COLO668 (cell line): ENCODE results near the gene SMTN.
A peak's percentile ranks its signal among the peaks of the same experiment; 100 is the strongest.

Experiments used
- DNase-seq: peaks from one replicate; lab custom pipeline; 2025; ENCODE audit not compliant: unreplicated experiment; lab: John Stamatoyannopoulos, UW

SMTN gene

DNA sequence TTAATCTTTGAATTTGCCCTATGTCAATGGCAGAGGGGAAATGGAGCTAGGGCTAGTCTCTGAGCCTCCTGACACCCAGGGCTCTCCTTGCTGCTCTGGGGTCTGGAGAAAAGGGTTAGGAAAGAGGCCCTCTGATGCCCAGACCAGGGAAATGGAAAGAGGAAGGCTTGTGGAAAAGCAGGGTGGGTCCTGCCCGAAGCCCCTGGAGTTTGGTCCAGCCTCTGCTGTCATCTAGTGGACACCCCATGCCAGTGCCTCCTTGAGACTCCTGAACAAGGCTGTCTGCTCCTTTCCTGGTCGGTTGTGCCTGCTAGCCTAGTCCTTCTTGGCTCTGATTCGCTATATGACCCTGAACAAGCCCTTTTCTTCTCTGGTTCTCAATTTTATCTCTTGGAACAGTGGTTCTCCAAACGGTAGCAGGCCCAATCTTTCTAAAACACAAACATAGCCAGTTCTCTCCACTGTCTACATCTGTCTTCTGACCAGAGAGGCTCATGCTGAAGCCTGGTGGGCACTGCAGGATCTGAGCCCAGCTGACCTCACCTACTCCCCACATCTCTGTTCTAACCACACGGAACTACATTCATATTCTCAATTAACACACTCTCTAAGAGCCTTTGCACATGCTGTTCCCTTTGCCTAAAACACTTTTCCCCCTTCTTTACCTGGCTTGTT, 68.0 kb downstream of the SMTN start:
- peak; percentile 61 for DNase-seq

DNA sequence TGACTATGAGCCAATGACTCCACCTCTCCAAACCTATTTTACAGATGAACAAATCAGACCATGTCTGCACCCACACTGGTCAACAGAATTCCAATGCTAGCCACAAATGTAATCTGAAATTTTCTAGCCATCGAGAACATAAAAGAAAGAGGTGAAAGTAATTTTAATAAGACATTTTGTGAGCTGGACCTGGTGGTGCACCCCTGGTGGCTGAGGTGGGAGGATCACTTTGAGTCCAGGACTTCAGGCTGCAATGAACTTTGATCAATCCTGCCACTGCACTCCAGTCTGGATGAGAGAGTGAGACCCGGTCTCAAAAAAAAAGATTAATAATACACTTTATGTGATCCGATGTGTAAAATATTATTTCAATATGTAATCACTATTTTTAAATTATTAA, 69.5 kb downstream of the SMTN start:
- DNase-seq = no peak

DNA sequence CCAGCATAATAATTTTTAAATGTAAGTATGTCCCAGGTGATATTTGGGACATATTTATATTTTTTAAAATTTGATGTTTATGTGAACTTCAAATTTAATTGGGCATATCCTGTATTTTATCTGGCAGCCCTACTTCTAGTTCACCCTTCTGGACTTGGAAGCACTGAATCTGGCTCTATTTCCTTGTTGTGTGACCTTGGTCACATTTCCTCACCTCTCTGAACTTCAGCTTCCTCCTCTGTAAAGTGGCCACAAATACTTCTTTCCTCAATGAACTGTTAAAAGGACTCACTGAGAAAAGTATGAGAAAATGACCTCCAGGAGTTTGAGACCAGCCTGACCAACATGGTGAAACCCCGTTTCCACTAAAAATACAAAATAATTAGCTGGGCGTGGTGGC, 70.8 kb downstream of the SMTN start:
- no peak for DNase-seq

DNA sequence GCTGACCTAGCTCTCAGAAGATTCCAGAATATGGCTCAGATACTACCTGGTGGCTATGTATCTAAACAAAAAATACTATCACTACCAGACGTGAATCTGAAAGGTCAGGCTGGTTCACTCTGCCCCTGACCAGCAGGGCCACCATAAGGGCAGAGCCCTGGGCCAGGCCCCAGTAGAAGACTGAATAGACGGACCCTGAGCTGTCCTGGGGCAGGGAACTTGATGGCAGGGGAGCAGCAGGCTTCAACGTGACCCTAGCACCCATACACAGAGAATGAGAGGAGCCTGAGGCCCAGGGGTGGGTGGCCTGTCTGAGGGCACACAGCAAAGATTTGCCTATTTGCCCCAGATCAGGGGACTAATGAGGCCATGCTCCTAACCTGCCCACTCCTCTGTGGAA, 72.2 kb downstream of the SMTN start:
- no peak for DNase-seq
